Measurements from ENCODE around the gene ZNF592. TPM values are rescaled to one million over a fixed set of nuclear protein-coding genes. Genes with fewer than 3 reads are reported as not detected.

ZNF592 gene
- polyA plus RNA-seq, 2 donors = 4.8 to 6.1 TPM

DNA sequence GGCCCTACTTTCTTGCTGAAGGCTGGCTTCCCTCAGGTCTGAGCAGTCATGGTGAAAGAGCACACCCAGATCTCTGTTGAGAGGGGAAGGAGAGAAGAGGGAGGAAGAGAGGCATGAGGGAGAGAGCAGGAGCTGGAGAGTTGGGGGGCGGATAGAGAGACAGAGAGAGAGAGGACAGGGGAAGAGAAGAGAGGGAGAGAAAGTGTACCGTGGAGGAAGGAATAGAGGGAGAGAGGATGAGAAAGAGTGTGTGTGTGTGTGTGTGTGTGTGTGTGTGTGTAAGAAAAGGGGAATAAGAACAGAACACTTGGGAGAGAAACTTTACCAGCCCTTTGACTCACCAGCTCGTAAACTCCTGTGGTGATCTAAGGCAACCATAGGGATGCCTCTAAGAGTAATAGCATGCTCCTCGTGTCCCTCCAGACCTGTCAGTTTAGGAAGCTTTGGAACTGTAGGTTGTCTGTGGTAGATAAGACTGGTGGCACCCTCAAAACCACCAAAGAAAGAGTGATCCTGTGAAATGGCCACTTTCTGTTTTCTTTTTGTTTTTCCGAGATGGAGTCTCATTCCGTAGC is 18.2 kb downstream of the ZNF592 start:
- Histone ChIP-seq H3K4me3 (ENCODE audit: low read depth in 1 of 2, low read length in 2 of 2) (no peak overlapping the region), H3K4me1 (ENCODE audit: control insufficient read depth in 2 of 2, insufficient read depth in 2 of 2, low read length in 1 of 2) (peaks cover 0 to 4% of the 10 kb centered on the region in 2 donors), H3K27me3 (ENCODE audit: control insufficient read depth in 1 of 2, insufficient read depth in 2 of 2, low read length in 2 of 2) (no peaks in the 10 kb centered on the region), H3K9me3 (ENCODE audit: control insufficient read depth in 2 of 2, insufficient read depth in 1 of 2, low read depth in 1 of 2, low read length in 1 of 2) (no peaks in the 10 kb centered on the region), H3K27ac (ENCODE audit: low read depth in 2 of 2, low read length in 1 of 2) (no peak overlapping the region), H3K36me3 (ENCODE audit: control insufficient read depth in 2 of 2, insufficient read depth in 2 of 2, low read length in 1 of 2) (peaks cover 0 to 11% of the 10 kb centered on the region in 2 donors)
- WGBS, 2 donors = 93 to 94% methylated on average over 6 of the region's 6 CpGs

DNA sequence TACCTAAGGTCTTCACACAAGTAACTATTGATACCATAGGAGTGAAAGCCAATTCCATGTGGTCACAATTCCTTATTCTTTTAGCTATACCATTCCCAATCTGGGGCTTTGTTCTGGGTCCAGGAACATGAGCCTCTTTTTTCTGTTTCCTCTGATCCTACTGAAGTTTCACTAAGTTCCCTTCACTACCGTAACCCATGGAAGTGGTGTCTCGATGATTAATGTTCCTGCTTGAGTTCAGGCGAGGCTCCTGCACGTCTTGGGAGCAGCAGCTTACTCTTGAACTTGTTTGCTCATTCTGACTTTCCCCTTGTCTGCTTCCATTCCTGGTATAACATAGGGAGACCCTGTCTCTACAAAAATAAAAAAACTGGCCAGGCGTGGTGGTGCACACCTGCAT is 23.6 kb downstream of the ZNF592 start:
- no peaks in the 10 kb centered on the region for H3K9me3 ChIP-seq (ENCODE audit: control insufficient read depth in 2 of 2, insufficient read depth in 1 of 2, low read depth in 1 of 2, low read length in 1 of 2)
- H3K4me1 ChIP-seq (ENCODE audit: control insufficient read depth in 2 of 2, insufficient read depth in 2 of 2, low read length in 1 of 2) = peaks cover 0 to 2% of the 10 kb centered on the region in 2 donors
- no peak overlapping the region for H3K27ac ChIP-seq (ENCODE audit: low read depth in 2 of 2, low read length in 1 of 2)
- H3K27me3 ChIP-seq (ENCODE audit: control insufficient read depth in 1 of 2, insufficient read depth in 2 of 2, low read length in 2 of 2) = no peaks in the 10 kb centered on the region
- H3K4me3 ChIP-seq (ENCODE audit: low read depth in 1 of 2, low read length in 2 of 2) = no peak overlapping the region
- WGBS, 2 donors = 63 to 73% methylated on average over 5 of the region's 5 CpGs
- H3K36me3 ChIP-seq (ENCODE audit: control insufficient read depth in 2 of 2, insufficient read depth in 2 of 2, low read length in 1 of 2) = peaks cover 0 to 3% of the 10 kb centered on the region in 2 donors

DNA sequence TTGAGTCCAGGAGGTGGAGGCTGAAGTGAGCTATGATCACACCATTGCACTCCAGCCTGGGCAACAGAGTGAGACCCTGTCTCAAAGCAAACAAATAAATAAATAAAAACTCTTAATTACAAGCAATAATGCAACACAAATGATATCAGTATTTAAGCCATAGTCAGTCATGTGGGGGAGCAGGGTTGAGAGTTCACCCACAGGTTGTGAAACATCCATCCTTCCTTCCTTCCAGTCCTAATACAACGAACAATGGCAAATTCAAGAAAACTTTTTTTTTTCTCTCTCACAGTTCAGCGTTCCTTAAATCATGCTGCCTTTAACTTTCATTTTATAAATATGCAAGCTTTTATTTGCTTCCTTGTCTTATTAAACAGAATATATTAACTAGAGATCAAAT is 24.1 kb downstream of the ZNF592 start:
- Histone ChIP-seq H3K4me1 (ENCODE audit: control insufficient read depth in 2 of 2, insufficient read depth in 2 of 2, low read length in 1 of 2) (peaks cover 0 to 2% of the 10 kb centered on the region in 2 donors), H3K36me3 (ENCODE audit: control insufficient read depth in 2 of 2, insufficient read depth in 2 of 2, low read length in 1 of 2) (peaks cover 0 to 3% of the 10 kb centered on the region in 2 donors), H3K4me3 (ENCODE audit: low read depth in 1 of 2, low read length in 2 of 2) (no peak overlapping the region), H3K27me3 (ENCODE audit: control insufficient read depth in 1 of 2, insufficient read depth in 2 of 2, low read length in 2 of 2) (no peaks in the 10 kb centered on the region), H3K27ac (ENCODE audit: low read depth in 2 of 2, low read length in 1 of 2) (no peak overlapping the region), H3K9me3 (ENCODE audit: control insufficient read depth in 2 of 2, insufficient read depth in 1 of 2, low read depth in 1 of 2, low read length in 1 of 2) (no peaks in the 10 kb centered on the region)
- WGBS, 2 donors = 64 to 69% methylated on average over 2 of the region's 2 CpGs

DNA sequence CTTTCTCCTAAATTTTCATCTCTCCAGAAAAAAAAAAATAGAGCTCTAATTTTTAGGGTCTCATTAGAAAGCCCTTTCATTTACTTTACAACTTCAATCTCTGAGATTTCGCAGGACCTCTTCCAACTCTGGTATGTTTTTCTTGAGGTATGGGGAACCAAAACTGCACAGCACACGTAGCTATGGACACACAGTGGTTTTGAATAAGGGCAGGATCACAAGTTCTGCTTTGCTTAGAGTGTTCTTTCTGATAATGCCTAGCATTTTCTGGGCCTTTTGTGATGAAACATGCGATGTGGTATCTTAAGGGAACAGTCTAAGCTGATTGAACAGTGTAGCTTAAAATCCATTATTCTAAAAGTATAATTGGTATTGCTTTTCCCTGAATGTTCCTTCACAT is 25.3 kb downstream of the ZNF592 start:
- WGBS, 2 donors = 83 to 92% methylated on average over 3 of the region's 3 CpGs
- H3K36me3 ChIP-seq (ENCODE audit: control insufficient read depth in 2 of 2, insufficient read depth in 2 of 2, low read length in 1 of 2) = peaks cover 0 to 7% of the 10 kb centered on the region in 2 donors

DNA sequence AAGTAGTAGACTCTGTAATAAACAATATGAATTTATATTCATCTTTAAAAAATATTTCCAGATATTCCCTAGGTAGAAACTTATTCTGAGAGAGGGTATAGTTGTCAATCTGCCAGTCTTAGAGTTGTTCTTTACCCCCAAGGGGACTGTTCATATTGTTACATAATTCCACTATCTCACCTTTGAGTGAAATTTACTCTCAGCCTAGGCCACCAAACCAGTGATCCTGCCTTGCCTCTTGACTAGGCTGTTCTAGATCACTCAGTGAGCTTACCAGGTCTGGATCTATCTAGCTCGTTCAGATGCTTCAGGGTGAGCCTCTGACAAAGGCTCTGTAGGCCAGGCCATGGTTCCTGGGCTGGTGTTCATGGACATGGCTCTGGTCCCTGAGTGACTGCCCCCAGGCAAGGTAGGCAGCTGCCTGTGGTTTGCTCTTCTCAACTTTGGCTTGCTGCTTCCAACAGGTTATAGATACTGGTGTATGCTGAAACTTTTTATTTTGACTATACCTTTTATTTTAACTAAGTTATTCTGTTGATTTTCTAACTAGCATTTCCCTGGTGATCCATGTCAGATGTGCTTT is 27.6 kb downstream of the ZNF592 start:
- H3K36me3 ChIP-seq (ENCODE audit: control insufficient read depth in 2 of 2, insufficient read depth in 2 of 2, low read length in 1 of 2) = peaks cover 0 to 3% of the 10 kb centered on the region in 2 donors
- no peak overlapping the region for H3K27ac ChIP-seq (ENCODE audit: low read depth in 2 of 2, low read length in 1 of 2)
- 61 to 67% methylated on average over 1 of the region's 1 CpG for WGBS, 2 donors
- H3K9me3 ChIP-seq (ENCODE audit: control insufficient read depth in 2 of 2, insufficient read depth in 1 of 2, low read depth in 1 of 2, low read length in 1 of 2) = no peaks in the 10 kb centered on the region
- H3K27me3 ChIP-seq (ENCODE audit: control insufficient read depth in 1 of 2, insufficient read depth in 2 of 2, low read length in 2 of 2) = no peaks in the 10 kb centered on the region
- no peak overlapping the region for H3K4me3 ChIP-seq (ENCODE audit: low read depth in 1 of 2, low read length in 2 of 2)
- no peaks in the 10 kb centered on the region for H3K4me1 ChIP-seq (ENCODE audit: control insufficient read depth in 2 of 2, insufficient read depth in 2 of 2, low read length in 1 of 2)

More for the DNA sequence above, 25.3 kb downstream of the ZNF592 start:
- Histone ChIP-seq H3K4me1 (ENCODE audit: control insufficient read depth in 2 of 2, insufficient read depth in 2 of 2, low read length in 1 of 2) (peaks cover 0 to 2% of the 10 kb centered on the region in 2 donors), H3K9me3 (ENCODE audit: control insufficient read depth in 2 of 2, insufficient read depth in 1 of 2, low read depth in 1 of 2, low read length in 1 of 2) (no peaks in the 10 kb centered on the region), H3K27me3 (ENCODE audit: control insufficient read depth in 1 of 2, insufficient read depth in 2 of 2, low read length in 2 of 2) (no peaks in the 10 kb centered on the region), H3K4me3 (ENCODE audit: low read depth in 1 of 2, low read length in 2 of 2) (no peak overlapping the region), H3K27ac (ENCODE audit: low read depth in 2 of 2, low read length in 1 of 2) (no peak overlapping the region)

DNA sequence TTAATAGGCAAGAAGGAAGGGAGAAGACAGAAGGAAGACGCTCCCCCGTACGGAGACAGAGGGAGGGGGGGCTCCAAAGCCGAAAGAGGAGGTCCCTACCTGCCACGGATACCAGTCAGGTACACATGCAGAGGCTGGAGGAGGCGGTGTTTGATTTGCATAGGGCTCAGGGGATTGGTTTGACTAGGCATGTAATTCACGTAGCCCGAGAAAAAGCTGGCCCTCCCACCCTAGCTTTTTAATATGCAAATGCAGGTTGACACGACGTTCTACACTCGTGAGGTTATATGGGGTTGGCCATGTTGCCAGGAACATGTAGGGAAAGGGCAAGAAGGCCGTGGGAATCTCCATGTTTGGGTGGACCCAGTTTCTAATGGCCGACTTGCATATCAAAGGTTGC is 29.8 kb downstream of the ZNF592 start:
- H3K36me3 ChIP-seq (ENCODE audit: control insufficient read depth in 2 of 2, insufficient read depth in 2 of 2, low read length in 1 of 2) = peaks cover 3 to 7% of the 10 kb centered on the region in 2 donors
- WGBS, 2 donors = 88 to 91% methylated on average over 13 of the region's 13 CpGs

DNA sequence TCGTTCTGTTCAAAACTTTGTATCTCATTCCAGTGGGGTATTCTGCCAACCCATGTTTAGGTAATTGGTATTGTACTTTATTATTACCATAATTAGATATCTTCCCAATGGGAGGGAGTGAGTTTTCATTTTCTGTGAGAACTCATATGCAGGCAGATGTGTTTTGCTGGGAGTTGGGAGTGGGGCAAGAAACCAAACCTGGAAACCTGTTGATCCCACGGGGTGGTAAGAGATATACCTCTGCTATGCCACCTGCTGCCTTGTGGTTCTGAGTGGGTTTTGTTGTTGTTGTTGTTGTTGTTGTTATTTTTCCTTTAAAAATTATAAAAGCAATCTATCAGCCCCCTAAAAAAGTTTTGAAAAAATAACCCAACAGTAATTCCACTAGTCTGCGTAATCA is 32.1 kb downstream of the ZNF592 start:
- Histone ChIP-seq H3K4me1 (ENCODE audit: control insufficient read depth in 2 of 2, insufficient read depth in 2 of 2, low read length in 1 of 2) (no peaks in the 10 kb centered on the region), H3K9me3 (ENCODE audit: control insufficient read depth in 2 of 2, insufficient read depth in 1 of 2, low read depth in 1 of 2, low read length in 1 of 2) (no peaks in the 10 kb centered on the region), H3K36me3 (ENCODE audit: control insufficient read depth in 2 of 2, insufficient read depth in 2 of 2, low read length in 1 of 2) (peaks cover 15 to 27% of the 10 kb centered on the region in 2 donors), H3K27ac (ENCODE audit: low read depth in 2 of 2, low read length in 1 of 2) (no peak overlapping the region), H3K4me3 (ENCODE audit: low read depth in 1 of 2, low read length in 2 of 2) (no peak overlapping the region), H3K27me3 (ENCODE audit: control insufficient read depth in 1 of 2, insufficient read depth in 2 of 2, low read length in 2 of 2) (no peaks in the 10 kb centered on the region)
- 88 to 90% methylated on average over 3 of the region's 3 CpGs for WGBS, 2 donors

More for the DNA sequence above, 29.8 kb downstream of the ZNF592 start:
- Histone ChIP-seq H3K27ac (ENCODE audit: low read depth in 2 of 2, low read length in 1 of 2) (no peak overlapping the region), H3K4me1 (ENCODE audit: control insufficient read depth in 2 of 2, insufficient read depth in 2 of 2, low read length in 1 of 2) (no peaks in the 10 kb centered on the region), H3K9me3 (ENCODE audit: control insufficient read depth in 2 of 2, insufficient read depth in 1 of 2, low read depth in 1 of 2, low read length in 1 of 2) (no peaks in the 10 kb centered on the region), H3K27me3 (ENCODE audit: control insufficient read depth in 1 of 2, insufficient read depth in 2 of 2, low read length in 2 of 2) (no peaks in the 10 kb centered on the region), H3K4me3 (ENCODE audit: low read depth in 1 of 2, low read length in 2 of 2) (no peak overlapping the region)

DNA sequence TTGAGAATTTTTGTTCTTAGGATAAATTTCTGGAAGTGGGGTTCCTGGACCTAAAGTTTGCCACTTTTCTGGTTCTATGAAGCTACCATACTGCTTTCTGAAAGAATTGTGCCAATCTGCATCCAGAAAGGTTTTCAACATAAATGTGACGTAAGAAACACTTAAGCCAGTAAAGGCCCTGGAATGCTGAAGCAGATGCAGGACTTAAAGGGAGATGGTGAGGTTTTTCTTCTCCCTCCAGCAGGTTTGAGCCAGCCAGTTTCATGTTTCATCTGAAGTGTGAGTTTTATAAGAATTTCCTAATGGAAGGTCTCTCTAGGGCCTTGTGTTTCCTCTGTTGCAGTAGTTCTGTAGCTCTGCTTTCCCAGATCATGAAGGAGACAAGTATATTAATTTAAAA is 33.1 kb downstream of the ZNF592 start:
- no peaks in the 10 kb centered on the region for H3K9me3 ChIP-seq (ENCODE audit: control insufficient read depth in 2 of 2, insufficient read depth in 1 of 2, low read depth in 1 of 2, low read length in 1 of 2)
- H3K4me3 ChIP-seq (ENCODE audit: low read depth in 1 of 2, low read length in 2 of 2) = no peak overlapping the region
- peaks cover 0 to 3% of the 10 kb centered on the region in 2 donors for H3K4me1 ChIP-seq (ENCODE audit: control insufficient read depth in 2 of 2, insufficient read depth in 2 of 2, low read length in 1 of 2)
- no peak overlapping the region for H3K27ac ChIP-seq (ENCODE audit: low read depth in 2 of 2, low read length in 1 of 2)
- H3K27me3 ChIP-seq (ENCODE audit: control insufficient read depth in 1 of 2, insufficient read depth in 2 of 2, low read length in 2 of 2) = no peaks in the 10 kb centered on the region
- WGBS, 2 donors = 99 to 100% methylated on average over 1 of the region's 1 CpG
- peaks cover 19 to 32% of the 10 kb centered on the region in 2 donors for H3K36me3 ChIP-seq (ENCODE audit: control insufficient read depth in 2 of 2, insufficient read depth in 2 of 2, low read length in 1 of 2)

DNA sequence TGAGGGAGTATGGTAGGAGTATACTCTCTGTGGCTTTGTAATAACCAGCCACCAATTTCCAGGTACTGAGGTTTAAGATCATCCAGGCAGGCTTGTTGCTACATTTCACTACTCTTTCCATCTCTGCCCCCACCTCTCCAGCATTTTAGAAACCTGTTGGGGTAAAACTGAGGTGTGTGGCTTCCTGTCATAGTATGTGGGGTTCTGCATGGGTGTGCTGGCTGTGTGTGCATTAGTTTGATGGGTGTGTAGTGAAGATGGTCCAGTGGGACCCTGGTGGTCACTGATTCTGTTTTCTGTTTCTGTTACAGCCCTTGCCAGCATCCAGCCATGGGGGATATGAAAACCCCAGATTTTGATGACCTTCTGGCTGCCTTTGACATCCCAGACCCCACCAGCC is 34.0 kb downstream of the ZNF592 start:
- H3K4me3 ChIP-seq (ENCODE audit: low read depth in 1 of 2, low read length in 2 of 2) = no peak overlapping the region
- H3K36me3 ChIP-seq (ENCODE audit: control insufficient read depth in 2 of 2, insufficient read depth in 2 of 2, low read length in 1 of 2) = peaks cover 19 to 34% of the 10 kb centered on the region in 2 donors
- H3K27me3 ChIP-seq (ENCODE audit: control insufficient read depth in 1 of 2, insufficient read depth in 2 of 2, low read length in 2 of 2) = no peaks in the 10 kb centered on the region
- H3K9me3 ChIP-seq (ENCODE audit: control insufficient read depth in 2 of 2, insufficient read depth in 1 of 2, low read depth in 1 of 2, low read length in 1 of 2) = no peaks in the 10 kb centered on the region
- H3K27ac ChIP-seq (ENCODE audit: low read depth in 2 of 2, low read length in 1 of 2) = no peak overlapping the region
- peaks cover 0 to 3% of the 10 kb centered on the region in 2 donors for H3K4me1 ChIP-seq (ENCODE audit: control insufficient read depth in 2 of 2, insufficient read depth in 2 of 2, low read length in 1 of 2)

Data from esophagus (tissue), 2 donors.